HG03108 (cell line): ENCODE measurements around the gene DCAF5.
"Not testable (repeated sequence)": the region's sequence is repeated elsewhere in the genome, so short reads cannot be mapped to it uniquely, and the experiment has no call there.

ENCODE experiments used
- ATAC-seq: cut with Tn5 transposase; IDR thresholded peaks from one replicate; pipeline ENCODE4 v1.9.1; 2021; ENCODE audit warnings: moderate library complexity; ENCODE audit not compliant: unreplicated experiment

The DCAF5 gene, protein sequence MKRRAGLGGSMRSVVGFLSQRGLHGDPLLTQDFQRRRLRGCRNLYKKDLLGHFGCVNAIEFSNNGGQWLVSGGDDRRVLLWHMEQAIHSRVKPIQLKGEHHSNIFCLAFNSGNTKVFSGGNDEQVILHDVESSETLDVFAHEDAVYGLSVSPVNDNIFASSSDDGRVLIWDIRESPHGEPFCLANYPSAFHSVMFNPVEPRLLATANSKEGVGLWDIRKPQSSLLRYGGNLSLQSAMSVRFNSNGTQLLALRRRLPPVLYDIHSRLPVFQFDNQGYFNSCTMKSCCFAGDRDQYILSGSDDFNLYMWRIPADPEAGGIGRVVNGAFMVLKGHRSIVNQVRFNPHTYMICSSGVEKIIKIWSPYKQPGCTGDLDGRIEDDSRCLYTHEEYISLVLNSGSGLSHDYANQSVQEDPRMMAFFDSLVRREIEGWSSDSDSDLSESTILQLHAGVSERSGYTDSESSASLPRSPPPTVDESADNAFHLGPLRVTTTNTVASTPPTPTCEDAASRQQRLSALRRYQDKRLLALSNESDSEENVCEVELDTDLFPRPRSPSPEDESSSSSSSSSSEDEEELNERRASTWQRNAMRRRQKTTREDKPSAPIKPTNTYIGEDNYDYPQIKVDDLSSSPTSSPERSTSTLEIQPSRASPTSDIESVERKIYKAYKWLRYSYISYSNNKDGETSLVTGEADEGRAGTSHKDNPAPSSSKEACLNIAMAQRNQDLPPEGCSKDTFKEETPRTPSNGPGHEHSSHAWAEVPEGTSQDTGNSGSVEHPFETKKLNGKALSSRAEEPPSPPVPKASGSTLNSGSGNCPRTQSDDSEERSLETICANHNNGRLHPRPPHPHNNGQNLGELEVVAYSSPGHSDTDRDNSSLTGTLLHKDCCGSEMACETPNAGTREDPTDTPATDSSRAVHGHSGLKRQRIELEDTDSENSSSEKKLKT

GRCh38 chr14:69152902-69153151 lies at the start of gene DCAF5:
Gene DCAF5, minus strand, starts transcription at chr14:69153119. Its CDS starts 141 bp downstream, at chr14:69152978.
- no peak for ATAC-seq

- ATAC-seq: no peak
Measured at GRCh38 chr14:69199786-69200185, 46.9 kb upstream of the DCAF5 start.

DNA sequence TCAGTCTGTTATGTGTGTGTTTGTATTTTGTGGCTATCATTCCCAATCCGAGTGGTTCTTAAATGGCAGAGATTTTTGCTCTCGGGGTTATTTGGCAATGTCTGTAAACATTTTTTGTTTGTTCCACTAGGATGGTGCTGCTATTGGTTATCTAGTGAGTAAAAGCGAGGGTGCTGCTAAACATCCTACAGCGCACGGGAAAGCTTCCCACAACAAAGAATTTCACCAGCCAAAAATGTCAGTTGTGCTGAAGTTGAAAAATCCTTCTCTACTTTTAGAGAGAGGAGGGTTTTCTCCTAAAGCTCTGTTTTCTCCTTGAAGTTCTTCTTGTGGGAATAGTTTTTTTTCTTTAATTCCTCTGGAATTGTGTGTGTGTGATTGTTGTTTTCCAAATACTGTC lies 40.8 kb upstream of the DCAF5 start:
- ATAC-seq: no peak

DNA sequence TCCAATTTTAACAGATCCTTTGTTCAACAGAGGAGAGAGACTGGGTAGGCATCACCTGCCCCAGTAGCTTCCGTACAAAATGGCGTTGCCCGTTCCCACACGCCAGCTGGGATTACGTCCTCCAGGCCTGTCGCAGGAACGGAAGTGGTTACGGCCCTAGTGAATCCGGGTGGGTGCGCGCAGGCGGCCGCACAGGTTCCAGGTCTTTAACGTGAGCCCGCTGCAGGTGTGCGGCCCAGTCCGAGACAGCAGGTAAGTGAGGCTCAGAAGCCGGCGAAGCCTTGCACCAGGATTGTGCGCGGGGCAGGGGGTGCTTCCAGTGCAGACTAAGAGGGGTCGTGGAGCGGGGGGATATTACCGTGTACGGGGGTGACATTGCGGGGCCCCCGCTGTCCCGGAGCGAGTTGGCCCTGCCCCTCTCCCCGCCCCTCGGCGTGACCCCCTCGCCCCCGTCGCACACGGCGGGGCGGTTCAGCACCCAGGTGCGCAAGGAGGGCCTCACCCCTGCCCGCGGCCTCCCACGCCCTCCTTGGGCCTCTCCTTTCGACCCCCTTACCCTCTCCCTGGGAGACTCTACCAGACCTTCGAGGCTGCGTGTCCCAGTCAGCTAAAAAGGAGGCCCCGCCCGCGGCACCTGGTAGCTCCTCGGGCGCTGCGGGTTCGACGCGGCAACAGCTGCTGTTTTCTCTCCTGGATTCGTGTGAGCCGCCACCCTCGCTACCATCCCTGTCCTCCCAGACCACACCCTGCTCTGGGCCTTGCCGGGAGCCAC lies 38.6 kb upstream of the DCAF5 start, which contains the start of gene EXD2:
Gene EXD2 (plus strand): TSS at position 159 of the 772 bp plus-strand sequence. CDS start 17,973 bp downstream, outside the sequence.
- ATAC-seq: peak; percentile 81

- no peak for ATAC-seq
Measured at GRCh38 chr14:69190191-69190590, 37.3 kb upstream of the DCAF5 start.

GRCh38 chr14:69183735-69184134 lies 30.8 kb upstream of the DCAF5 start:
- no peak for ATAC-seq

DNA sequence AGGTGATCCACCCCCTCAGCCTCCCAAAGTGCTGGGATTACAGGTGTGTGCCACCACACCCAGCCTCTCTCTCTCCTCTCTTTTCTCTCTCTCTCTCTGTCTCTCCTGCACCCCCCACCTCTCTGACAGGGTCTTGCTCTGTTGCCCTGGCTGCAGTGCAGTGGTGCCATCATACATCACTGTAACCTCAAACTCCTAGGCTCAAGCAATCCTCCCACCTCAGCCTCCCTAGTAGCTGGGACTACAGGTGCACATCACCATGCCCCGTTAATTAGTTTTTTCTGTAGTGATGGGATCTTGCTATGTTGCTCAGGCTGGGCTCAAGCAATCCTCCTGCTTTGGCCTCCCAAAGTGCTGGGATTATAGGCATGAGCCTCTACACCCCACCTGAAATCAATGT lies 29.7 kb upstream of the DCAF5 start:
- ATAC-seq: not testable (repeated sequence)

DNA sequence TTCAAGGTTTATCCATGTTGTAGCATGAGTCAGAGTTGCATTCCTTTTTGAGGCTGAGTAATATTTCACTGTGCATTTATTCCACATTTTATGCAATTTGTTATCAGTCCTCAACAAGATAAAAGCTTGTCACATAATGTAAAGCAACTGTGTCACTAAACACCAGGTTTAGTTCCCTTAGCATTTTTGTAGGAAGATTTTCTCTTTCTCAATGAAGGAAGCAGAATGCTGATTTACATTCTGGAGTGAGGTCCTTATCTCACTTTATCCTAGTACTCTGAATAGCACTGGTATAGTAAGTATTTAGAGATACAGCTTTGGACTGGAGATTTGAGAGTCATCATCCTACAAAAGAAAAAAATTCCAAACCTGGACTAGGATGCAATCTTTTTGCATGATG lies 28.6 kb upstream of the DCAF5 start:
- no peak for ATAC-seq

DNA sequence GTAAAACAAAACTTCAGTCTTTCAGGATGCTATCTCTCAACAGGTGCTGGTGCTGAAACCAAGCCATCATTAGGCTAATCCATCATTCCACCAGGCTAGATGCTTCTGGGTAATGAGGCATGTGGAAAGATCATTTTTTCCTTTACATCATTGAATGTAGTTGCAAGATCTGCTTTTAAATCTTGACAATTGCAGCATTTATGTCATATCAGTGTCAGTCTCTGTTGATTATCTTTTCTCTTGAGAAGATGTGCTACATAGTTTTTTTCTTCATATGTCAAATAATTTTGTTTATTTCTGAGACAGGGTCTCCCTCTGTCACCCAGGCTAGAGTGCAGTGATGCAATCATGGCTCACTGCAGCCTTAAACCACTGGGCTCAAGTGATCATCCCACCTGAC lies 22.2 kb upstream of the DCAF5 start:
- no peak for ATAC-seq

- ATAC-seq: no peak
Measured at GRCh38 chr14:69171569-69171968, 18.6 kb upstream of the DCAF5 start.

DNA sequence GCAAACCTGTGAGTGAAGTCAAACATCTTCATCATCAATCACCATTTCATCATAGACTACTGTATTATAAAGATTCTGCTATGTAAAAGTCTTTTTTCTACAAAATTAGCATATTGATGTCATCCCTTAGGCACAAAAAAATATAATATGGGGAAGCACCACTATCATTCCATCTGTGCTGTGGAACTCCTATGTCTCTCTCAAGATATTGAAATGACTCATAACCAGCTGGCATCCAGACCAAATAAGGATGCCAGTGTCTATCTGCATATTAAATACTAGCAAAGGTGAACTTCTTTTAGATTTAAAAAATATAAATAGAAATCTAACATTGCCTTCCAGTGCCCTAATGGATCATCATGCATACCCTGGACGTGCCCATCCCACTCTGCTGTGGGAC lies 17.9 kb upstream of the DCAF5 start:
- no peak for ATAC-seq

- not testable (repeated sequence) for ATAC-seq
Measured at GRCh38 chr14:69165787-69166186, 12.9 kb upstream of the DCAF5 start.

DNA sequence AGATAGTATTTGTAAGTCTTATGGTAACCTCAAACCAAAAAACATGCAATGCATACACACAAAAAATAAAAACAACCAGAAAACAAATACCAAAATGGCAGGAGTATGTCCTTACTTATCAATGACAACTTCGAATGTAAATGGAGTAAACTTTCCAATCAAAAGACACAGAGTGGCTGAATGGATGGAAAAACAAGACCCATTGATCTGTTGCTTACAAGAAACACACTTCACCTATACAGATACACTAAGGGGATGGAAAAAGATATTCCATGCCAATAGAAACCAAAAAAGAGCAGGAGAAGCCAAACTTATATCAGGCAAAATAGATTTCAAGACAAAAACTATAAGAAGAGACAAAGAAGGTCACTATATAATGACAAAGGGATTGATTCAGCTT lies 8.7 kb upstream of the DCAF5 start:
- no peak for ATAC-seq

GRCh38 chr14:69156224-69156623 lies 3.3 kb upstream of the DCAF5 start:
- ATAC-seq: no peak

DNA sequence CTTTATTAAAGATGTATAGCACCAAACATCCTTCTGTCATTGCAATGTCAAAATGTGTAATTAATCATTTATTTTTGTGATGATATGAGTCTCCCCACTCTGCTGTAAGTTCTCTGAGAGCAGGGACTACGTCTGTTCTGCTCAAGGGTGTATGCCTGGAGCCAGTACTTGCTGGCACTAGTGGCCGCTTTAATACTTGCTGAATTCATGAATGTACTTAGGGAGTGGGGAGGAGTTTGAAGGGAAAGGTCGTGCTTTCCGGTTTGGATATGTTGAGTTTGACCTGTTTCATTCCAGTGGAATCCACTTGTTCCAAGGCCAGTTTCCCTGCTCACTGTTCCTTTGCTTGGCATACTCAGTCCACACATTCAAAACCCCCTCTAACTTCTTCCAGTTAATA lies 1.9 kb upstream of the DCAF5 start:
- no peak for ATAC-seq

DNA sequence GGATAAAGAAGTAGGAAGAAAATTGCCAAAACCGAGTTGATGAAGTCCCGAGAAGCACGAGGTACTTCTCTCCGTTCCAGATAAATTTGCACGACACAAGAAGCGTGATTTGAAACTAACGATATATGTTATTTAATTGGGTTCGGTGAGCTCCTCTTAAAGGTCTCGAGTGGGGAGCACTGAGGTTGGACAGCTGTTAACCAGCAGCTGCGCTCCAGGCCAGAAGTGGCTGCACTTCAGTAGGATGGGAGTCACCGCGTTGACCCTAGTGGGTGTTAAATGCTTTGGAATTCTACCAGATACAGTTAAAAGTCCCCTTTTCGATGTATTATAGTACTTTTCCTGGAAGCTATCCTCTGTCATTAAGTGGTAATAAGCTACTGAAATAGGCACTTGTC lies 953 bp upstream of the DCAF5 start:
- ATAC-seq: no peak

GRCh38 chr14:69153152-69153872 lies 393 bp upstream of the DCAF5 start:
- peak; percentile 85 for ATAC-seq

DNA sequence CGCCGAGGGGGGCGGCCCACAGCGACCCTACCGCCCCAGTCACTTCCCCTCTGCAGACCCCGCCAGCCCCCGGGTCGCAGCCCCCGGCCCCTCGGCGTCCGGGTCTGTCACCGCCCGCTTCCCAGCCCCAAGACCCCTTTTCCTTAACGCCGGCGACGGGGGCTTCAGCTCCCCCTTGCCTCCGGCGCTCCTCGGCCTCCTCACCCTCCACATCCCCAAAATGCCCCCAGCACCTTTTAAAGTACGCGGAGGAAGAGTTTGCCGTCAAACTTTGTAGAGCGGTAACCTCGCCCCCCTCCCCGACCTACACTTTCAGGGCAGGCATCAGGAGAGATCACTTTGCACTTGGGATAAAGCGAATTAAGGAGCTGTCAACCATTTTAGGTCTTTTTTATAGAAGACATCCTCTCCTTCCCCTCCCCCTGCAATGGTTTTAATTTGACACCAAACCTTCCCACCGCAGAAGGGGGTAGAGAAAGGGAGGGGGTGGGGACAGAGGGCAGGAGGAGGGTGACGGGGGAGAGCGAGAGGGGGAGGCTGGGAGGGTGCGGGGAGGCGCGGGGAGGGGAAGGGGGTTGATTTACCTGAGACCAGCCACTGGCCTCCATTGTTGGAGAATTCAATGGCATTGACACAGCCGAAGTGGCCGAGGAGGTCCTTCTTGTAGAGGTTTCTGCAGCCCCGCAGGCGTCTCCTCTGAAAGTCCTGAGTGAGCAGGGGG lies 578 bp downstream of the DCAF5 start:
- peak; percentile 1 for ATAC-seq

DNA sequence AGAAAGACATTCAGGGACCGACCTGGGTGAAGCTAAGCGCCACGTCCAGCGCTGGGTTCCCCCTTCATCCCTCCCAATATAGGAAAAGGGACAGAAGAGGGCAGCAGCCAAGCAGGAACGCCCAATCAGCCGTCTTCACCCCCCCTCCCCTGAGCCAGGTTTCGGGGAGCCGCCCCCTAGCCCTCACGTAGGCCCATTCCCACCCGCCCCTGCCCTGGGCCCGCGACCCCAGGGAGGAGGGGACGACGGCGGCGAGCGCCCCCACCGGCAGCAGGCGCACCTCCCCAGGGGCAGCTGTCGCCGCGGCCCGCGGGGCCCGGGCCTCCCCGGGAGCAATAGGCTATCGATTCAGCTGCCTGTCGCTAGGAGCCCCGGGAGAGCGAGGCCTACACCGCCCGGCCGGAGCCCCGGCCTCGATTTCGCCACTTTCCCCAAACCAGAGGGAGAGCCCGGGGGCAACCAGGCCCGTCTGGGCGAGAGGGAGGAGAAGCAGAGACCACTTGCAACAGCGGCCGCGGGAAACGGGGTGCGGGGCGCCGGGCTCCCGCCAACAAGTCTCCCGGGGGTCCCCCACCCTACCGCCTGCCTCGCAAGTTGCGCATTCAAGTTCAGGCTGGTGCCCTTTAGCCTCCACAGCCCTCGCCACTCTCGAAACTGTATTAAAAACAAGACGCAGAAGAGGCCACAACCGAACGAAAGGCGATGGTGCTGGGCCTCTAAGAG lies 1.3 kb downstream of the DCAF5 start:
- ATAC-seq: peak; percentile 35
